GM21576 (cell line): ENCODE data around the gene PRR15L.
"Not testable (repeated sequence)": the region's sequence is repeated elsewhere in the genome, so short reads cannot be mapped to it uniquely, and the experiment has no call there.

Source experiments
- ATAC-seq: cut with Tn5 transposase; IDR thresholded peaks from one replicate; pipeline ENCODE4 v1.9.1; 2021; ENCODE audit warnings: mild to moderate bottlenecking, moderate library complexity; ENCODE audit not compliant: unreplicated experiment

Gene PRR15L, protein sequence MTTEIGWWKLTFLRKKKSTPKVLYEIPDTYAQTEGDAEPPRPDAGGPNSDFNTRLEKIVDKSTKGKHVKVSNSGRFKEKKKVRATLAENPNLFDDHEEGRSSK

GRCh38 chr17:47957591-47958490 is at the start of gene PRR15L:
Gene PRR15L, minus strand, starts transcription at chr17:47957883. Its CDS starts 4,649 bp downstream, at chr17:47953234.
- ATAC-seq, result no peak

DNA sequence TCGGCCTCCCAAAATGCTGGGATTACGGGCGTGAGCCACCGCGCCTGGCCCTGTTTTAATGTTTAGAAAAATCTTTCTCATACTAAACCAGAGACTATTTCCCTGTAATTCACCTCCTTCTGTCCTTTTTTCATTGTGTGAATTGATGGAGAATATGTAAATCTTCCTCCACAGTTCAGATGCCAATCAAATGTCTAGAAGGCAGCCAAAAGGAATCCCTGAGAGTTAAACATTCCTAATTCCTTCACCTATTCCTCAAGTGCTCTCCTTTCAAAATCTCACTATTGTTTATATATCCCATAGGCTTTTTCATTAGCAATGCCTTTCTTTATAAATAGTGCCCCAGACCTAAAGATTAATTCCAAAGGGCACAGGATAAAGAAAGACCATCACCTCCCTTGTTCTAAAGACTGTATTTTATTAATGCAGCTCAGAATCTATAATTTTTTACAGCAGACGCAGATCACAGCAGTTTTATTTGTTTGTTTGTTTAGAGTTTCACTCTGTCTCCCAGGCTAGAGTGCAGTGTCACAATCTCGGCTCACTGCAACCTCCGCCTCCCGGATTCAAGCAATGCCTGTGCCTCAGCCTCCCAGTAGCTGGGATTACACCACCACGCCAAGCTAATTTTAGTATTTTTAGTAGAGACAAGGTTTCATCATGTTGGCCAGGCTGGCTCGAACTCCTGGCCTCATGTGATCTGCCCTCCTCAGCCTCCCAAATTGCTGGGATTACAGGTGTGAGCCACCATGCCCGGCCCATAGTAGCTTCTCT is 49.4 kb upstream of the PRR15L start:
- ATAC-seq, result no peak

- no peak for ATAC-seq
Measured at GRCh38 chr17:48004983-48005382, 47.3 kb upstream of the PRR15L start.

- no peak for ATAC-seq
Measured at GRCh38 chr17:48003417-48004151, 45.9 kb upstream of the PRR15L start.

GRCh38 chr17:48002916-48003416 is 45.3 kb upstream of the PRR15L start:
- ATAC-seq, result no peak

GRCh38 chr17:48002266-48002915 is 44.7 kb upstream of the PRR15L start:
- ATAC-seq, result no peak

- ATAC-seq, result not testable (repeated sequence)
Measured at GRCh38 chr17:48001657-48002056, 44.0 kb upstream of the PRR15L start.

DNA sequence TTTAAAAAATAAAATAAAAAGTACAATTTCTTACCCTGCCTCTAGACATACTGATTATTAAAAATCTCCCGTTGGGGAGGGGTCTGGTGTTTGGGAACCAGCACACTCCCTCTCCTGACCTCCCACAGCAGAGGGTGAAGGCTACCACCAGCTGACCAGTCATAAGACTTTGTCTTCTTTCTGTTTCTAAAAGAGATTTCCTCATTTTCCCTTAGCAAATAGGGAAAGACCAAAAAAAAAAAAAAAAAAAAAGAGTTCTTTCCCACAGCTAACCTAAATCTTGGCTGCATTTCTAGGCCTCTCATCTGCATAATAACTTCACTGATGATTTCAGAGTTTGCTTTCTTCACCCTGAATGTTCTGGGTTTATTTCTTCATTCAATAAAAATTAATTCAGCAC is 43.5 kb upstream of the PRR15L start:
- no peak for ATAC-seq

DNA sequence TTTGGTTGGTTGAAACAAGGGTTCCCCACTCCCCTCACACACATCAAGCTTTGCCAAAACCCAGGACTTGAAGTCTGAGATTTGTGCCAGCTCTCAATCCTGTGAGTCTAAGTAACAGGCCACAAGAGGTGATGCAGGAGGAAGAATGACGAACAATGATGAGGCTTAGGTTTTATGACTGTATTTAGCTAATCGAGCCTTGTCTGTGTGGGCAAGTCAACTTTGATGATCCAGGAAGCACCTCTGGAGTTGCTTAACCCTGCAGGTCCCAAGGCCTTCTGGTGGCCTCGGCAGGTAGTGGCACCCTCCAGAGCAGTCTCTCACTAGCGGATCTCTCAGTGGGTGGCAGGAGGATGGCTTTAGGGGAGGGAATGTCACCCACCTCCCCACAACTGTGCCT is 41.9 kb upstream of the PRR15L start:
- no peak for ATAC-seq

- ATAC-seq, result no peak
Measured at GRCh38 chr17:47998044-47998443, 40.4 kb upstream of the PRR15L start.

DNA sequence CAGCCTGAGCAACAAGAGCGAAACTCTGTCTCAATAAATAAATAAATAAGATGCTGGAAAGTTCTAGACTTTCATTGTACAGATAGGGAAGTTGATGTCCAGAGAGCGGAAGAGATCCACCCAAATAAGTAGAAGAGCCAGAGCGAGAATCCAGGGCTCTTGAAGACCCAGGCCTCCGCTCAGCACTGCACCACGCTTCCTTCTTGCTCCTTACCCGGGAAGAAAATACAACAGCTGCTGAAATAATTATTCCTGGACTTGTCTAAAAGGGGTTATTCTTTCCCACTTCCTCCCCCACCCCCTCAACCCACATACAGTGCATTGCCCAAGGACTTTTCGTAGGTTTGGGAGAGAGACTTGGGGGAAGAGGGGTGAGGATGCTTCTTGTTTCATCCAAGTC is 39.9 kb upstream of the PRR15L start:
- no peak for ATAC-seq

GRCh38 chr17:47996201-47996600 is 38.5 kb upstream of the PRR15L start:
- no peak for ATAC-seq

DNA sequence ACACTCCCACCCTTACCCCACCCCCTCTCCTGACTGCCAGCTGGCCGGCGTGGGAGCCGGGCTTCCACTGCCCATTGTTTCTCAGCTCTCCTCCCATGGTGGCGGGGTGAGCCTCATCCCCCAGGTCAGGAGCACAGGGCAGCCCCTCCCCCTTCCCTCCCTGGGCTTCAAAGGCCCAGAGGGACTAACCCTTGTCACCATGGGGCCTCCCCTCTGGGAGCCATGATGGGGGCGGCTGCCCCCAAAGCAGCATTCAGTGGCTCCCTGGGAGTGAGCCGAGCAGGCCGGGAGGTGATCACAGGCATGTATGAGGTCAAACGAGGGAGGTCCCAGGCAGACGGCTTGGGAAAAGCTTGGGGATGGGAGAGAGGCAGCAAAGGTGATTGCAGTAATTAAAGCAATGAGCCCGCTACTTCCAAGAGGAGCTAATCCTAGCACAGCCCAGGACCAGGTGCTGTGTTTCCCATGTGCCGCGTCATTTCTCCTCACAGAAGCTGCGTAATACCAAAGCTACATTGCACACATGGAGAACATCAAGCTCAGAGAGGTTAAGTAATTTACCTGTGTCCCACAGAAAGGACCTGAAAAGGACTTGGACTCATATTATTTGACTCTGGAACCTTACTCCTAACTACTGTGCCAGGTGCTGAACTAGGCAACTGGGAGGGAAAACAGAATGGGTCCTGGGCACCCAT is 37.7 kb upstream of the PRR15L start:
- ATAC-seq, result no peak

- ATAC-seq, result no peak
Measured at GRCh38 chr17:47994724-47995123, 37.0 kb upstream of the PRR15L start.

- ATAC-seq, result no peak
Measured at GRCh38 chr17:47993964-47994363, 36.3 kb upstream of the PRR15L start.

GRCh38 chr17:47993031-47993564 is 35.4 kb upstream of the PRR15L start:
- ATAC-seq, result no peak

GRCh38 chr17:47992216-47992615 is 34.5 kb upstream of the PRR15L start:
- no peak for ATAC-seq

GRCh38 chr17:47990962-47991731 is 33.5 kb upstream of the PRR15L start:
- ATAC-seq, result no peak

GRCh38 chr17:47989700-47990099 is 32.0 kb upstream of the PRR15L start:
- no peak for ATAC-seq
